ENCODE data around the gene ZFX. TPM values are rescaled to one million over a fixed set of nuclear protein-coding genes. Genes with fewer than 3 reads are reported as not detected.
A peak's percentile ranks its signal among the peaks of the same experiment; 100 is the strongest.

ZFX gene
- total and polyA plus RNA-seq, 7 experiments from 2014 or later = 38.1 to 68.2 (median 58.1) TPM

DNA sequence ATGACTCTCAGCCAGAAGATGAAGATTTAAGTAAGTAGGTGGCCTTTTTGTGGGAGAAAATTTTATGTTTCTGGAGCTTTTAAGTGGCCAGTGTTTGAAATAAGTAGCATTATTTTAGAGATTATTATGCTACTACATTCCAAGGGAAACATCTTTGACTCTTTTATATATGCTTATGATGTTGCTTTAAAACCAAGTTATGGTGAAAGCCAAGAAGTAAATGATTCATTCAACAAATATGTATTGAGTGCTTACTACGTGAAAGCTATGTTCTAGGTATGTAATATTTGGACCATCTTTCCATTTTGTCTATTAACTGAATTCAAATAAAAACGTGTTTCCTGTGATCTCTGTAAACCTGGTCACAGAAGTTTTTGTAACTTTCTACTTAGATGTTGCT, 58.3 kb downstream of the ZFX start:
- Mint-ChIP-seq H3K36me3 (peaks cover 0 to 43% (median 13%) of the 10 kb centered on the region in 5 donors), H3K4me1 (peaks cover 7 to 24% (median 20%) of the 10 kb centered on the region in 7 donors)
- POLR2A ChIA-PET = no interaction called here

DNA sequence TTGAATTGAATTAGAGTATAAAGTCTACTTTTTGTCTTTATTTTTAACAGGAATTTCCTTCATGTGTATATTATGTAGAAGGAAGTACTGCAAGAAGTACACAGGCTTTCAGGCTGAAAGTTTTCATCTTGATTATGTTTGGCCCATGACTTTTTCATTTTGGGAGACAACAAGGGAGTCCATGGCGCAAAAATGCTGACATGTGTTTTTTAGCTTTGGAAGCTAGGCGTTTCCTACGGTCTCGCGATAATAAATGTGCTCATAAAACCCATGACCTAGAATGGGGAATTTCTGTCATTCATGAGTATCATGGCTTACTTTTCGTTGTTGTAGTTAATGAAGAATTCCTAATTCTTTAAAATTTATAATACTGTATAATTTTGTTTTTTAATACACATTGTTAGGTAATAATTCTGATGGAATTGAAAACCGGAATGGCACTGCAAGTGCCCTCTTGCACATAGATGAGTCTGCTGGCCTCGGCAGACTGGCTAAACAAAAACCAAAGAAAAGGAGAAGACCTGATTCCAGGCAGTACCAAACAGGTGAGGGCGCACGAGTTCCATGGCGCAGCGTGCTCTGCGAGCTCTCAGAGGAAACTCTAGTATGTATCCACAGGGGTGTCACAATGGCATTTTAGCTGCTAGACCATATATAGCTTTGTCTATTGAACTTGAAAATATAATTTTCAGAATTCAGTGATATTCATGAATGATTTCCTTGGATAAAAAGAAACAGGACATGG, 59.1 kb downstream of the ZFX start:
- Mint-ChIP-seq H3K36me3 (peaks cover 0 to 35% (median 13%) of the 10 kb centered on the region in 5 donors), H3K27ac (no peak overlapping the region), H3K9me3 (no peaks in the 10 kb centered on the region), H3K4me1 (peaks cover under 1 to 16% (median 11%) of the 10 kb centered on the region in 7 donors), H3K4me3 (no peak overlapping the region), H3K27me3 (no peaks in the 10 kb centered on the region)
- ChIA-PET POLR2A (no interaction called here), CTCF (no interaction called here)
- no peak overlapping the region for H3K4me3 ChIP-seq (ENCODE audit: low read length)
- DNase-seq (no peak), ATAC-seq (no peak)
- intact Hi-C loops (cut with micrococcal nuclease) = no loop called here
- peaks cover 0 to 49% (median 6%) of the 10 kb centered on the region in 3 experiments for H3K36me3 ChIP-seq (ENCODE audit: control insufficient read depth in 2 of 3, insufficient read depth in 3 of 3, low read length in 3 of 3)
- H3K9me3 ChIP-seq (ENCODE audit: control insufficient read depth in 2 of 3, low read length in 3 of 3) = no peaks in the 10 kb centered on the region
- no peak overlapping the region for H3K27ac ChIP-seq (ENCODE audit: low read depth, low read length)
- H3K4me1 ChIP-seq (ENCODE audit: control insufficient read depth in 2 of 2, insufficient read depth in 2 of 2, low read length in 2 of 2) = peaks cover 0 to 2% of the 10 kb centered on the region in 2 donors
- H3K27me3 ChIP-seq (ENCODE audit: control insufficient read depth in 2 of 2, insufficient read depth in 2 of 2, low read length in 2 of 2) = no peaks in the 10 kb centered on the region

More for the DNA sequence above, 58.3 kb downstream of the ZFX start:
- Histone ChIP-seq H3K4me3 (ENCODE audit: low read length) (no peak overlapping the region), H3K27me3 (ENCODE audit: control insufficient read depth in 2 of 2, insufficient read depth in 2 of 2, low read length in 2 of 2) (no peaks in the 10 kb centered on the region), H3K36me3 (ENCODE audit: control insufficient read depth in 2 of 3, insufficient read depth in 3 of 3, low read length in 3 of 3) (peaks cover 0 to 48% (median 6%) of the 10 kb centered on the region in 3 experiments), H3K4me1 (ENCODE audit: control insufficient read depth in 2 of 2, insufficient read depth in 2 of 2, low read length in 2 of 2) (peaks cover 0 to 3% of the 10 kb centered on the region in 2 donors), H3K9me3 (ENCODE audit: control insufficient read depth in 2 of 3, low read length in 3 of 3) (no peaks in the 10 kb centered on the region), H3K27ac (ENCODE audit: low read depth, low read length) (no peak overlapping the region)
- CTCF ChIA-PET = no interaction called here
- H3K27me3 Mint-ChIP-seq = no peaks in the 10 kb centered on the region
- intact Hi-C loops (cut with micrococcal nuclease) = no loop called here
- no peak overlapping the region for H3K4me3 Mint-ChIP-seq
- ATAC-seq (no peak), DNase-seq (no peak)
- peak overlapping the region in 3 of 9 donors; percentile 1 to 56 (median 3) for H3K27ac Mint-ChIP-seq
- no peaks in the 10 kb centered on the region for H3K9me3 Mint-ChIP-seq

DNA sequence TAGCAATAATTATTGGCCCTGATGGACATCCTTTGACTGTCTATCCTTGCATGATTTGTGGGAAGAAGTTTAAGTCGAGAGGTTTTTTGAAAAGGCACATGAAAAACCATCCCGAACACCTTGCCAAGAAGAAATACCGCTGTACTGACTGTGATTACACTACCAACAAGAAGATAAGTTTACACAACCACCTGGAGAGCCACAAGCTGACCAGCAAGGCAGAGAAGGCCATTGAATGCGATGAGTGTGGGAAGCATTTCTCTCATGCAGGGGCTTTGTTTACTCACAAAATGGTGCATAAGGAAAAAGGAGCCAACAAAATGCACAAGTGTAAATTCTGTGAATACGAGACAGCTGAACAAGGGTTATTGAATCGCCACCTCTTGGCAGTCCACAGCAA, 60.7 kb downstream of the ZFX start:
- Mint-ChIP-seq H3K27ac (no peak overlapping the region), H3K36me3 (peaks cover 0 to 30% (median 13%) of the 10 kb centered on the region in 5 donors), H3K27me3 (no peaks in the 10 kb centered on the region), H3K4me1 (peaks cover 0 to 4% (median 0%) of the 10 kb centered on the region in 7 donors), H3K4me3 (no peak overlapping the region), H3K9me3 (no peaks in the 10 kb centered on the region)
- Histone ChIP-seq H3K4me1 (ENCODE audit: control insufficient read depth in 2 of 2, insufficient read depth in 2 of 2, low read length in 2 of 2) (no peaks in the 10 kb centered on the region), H3K27ac (ENCODE audit: low read depth, low read length) (no peak overlapping the region), H3K36me3 (ENCODE audit: control insufficient read depth in 2 of 3, insufficient read depth in 3 of 3, low read length in 3 of 3) (peaks cover 0 to 49% (median 6%) of the 10 kb centered on the region in 3 experiments), H3K9me3 (ENCODE audit: control insufficient read depth in 2 of 3, low read length in 3 of 3) (no peaks in the 10 kb centered on the region), H3K4me3 (ENCODE audit: low read length) (no peak overlapping the region), H3K27me3 (ENCODE audit: control insufficient read depth in 2 of 2, insufficient read depth in 2 of 2, low read length in 2 of 2) (no peaks in the 10 kb centered on the region)
- intact Hi-C loops (cut with micrococcal nuclease) = no loop called here
- ATAC-seq (no peak), DNase-seq (no peak)
- CTCF ChIA-PET = no interaction called here
- POLR2A ChIA-PET = no interaction called here

DNA sequence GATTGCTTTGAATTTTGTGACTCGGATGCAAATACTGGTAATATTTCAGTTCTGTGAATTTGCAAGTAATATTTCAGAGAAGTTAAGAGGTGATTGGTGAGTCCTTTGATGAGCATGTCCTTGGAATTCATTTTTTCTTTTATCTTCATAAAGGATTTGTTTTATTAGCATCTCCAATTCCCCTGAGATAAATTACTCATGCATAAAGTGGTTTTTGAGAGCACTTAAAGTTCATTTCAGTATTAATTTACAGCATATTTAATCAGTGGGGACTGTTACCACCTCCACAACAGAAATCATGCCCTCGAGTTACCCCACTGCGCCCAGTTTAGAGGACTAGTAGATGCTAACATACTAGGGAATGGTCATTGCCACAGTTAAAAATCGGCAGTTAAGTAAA, 65.0 kb downstream of the ZFX start:
- DNase-seq = no peak
- Histone ChIP-seq H3K27me3 (ENCODE audit: control insufficient read depth in 2 of 2, insufficient read depth in 2 of 2, low read length in 2 of 2) (no peaks in the 10 kb centered on the region), H3K36me3 (ENCODE audit: control insufficient read depth in 2 of 3, insufficient read depth in 3 of 3, low read length in 3 of 3) (peaks cover 0 to 30% (median 3%) of the 10 kb centered on the region in 3 experiments), H3K9me3 (ENCODE audit: control insufficient read depth in 2 of 3, low read length in 3 of 3) (no peaks in the 10 kb centered on the region), H3K4me1 (ENCODE audit: control insufficient read depth in 2 of 2, insufficient read depth in 2 of 2, low read length in 2 of 2) (no peaks in the 10 kb centered on the region), H3K4me3 (ENCODE audit: low read length) (no peak overlapping the region), H3K27ac (ENCODE audit: low read depth, low read length) (no peak overlapping the region)
- H3K27me3 Mint-ChIP-seq = no peaks in the 10 kb centered on the region
- H3K4me3 Mint-ChIP-seq = no peak overlapping the region
- H3K9me3 Mint-ChIP-seq = no peaks in the 10 kb centered on the region
- H3K36me3 Mint-ChIP-seq = peaks cover 0 to 22% (median 9%) of the 10 kb centered on the region in 5 donors
- ATAC-seq = no peak
- intact Hi-C loops (cut with micrococcal nuclease) = no loop called here
- H3K27ac Mint-ChIP-seq = peak overlapping the region in 2 of 9 donors; percentile 39 to 41
- POLR2A ChIA-PET = no interaction called here
- peaks cover 0 to 12% (median 6%) of the 10 kb centered on the region in 7 donors for H3K4me1 Mint-ChIP-seq
- CTCF ChIA-PET = no interaction called here

DNA sequence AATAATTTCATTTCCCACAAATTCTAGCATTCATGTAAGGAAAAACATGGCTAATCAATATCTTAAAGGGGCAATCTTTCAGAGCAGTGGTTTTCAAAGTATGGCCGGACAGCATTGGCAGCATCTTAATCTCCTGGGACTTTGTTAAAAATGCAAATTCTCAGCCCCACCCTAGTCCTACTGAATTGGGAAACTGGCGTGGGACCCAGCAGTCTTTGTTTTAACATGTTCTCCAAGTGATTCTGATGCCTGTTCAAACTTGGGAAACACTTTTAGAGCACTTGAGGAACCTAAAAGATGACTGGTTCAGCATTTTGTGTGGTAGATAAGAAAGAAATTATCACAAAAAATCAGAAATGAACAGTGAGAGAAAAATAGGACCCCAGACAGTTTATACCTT, 65.7 kb downstream of the ZFX start:
- Mint-ChIP-seq H3K4me1 (peaks cover 0 to 12% (median 6%) of the 10 kb centered on the region in 7 donors), H3K27me3 (no peaks in the 10 kb centered on the region), H3K9me3 (no peaks in the 10 kb centered on the region), H3K27ac (peak overlapping the region in 4 of 9 donors; percentile 31 to 54 (median 46)), H3K36me3 (peaks cover 0 to 18% (median 7%) of the 10 kb centered on the region in 5 donors), H3K4me3 (no peak overlapping the region)
- Histone ChIP-seq H3K4me1 (ENCODE audit: control insufficient read depth in 2 of 2, insufficient read depth in 2 of 2, low read length in 2 of 2) (no peaks in the 10 kb centered on the region), H3K36me3 (ENCODE audit: control insufficient read depth in 2 of 3, insufficient read depth in 3 of 3, low read length in 3 of 3) (peaks cover 0 to 23% (median 3%) of the 10 kb centered on the region in 3 experiments), H3K4me3 (ENCODE audit: low read length) (no peak overlapping the region), H3K27ac (ENCODE audit: low read depth, low read length) (no peak overlapping the region), H3K9me3 (ENCODE audit: control insufficient read depth in 2 of 3, low read length in 3 of 3) (no peaks in the 10 kb centered on the region), H3K27me3 (ENCODE audit: control insufficient read depth in 2 of 2, insufficient read depth in 2 of 2, low read length in 2 of 2) (no peaks in the 10 kb centered on the region)
- DNase-seq (no peak), ATAC-seq (no peak)
- POLR2A ChIA-PET = no interaction called here
- intact Hi-C loops (cut with micrococcal nuclease) = no loop called here
- CTCF ChIA-PET = no interaction called here

DNA sequence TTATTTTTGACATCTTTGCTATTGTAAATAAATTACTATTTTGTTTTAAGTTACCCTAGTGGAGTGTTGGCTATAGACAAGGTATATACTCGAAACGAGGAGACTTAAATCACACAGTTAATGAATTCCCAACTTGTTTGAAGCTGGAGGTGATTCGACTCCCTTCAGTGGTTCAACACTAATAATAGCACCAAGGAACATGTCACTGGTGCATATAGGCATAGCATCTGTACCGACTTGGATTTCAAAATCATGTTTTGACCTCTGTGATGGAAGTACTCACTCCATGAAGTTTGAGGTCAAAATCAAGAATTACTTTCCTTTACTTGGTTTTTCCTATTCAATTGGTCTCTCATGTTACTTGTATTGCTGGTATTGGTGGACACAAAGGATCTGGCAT, 66.5 kb downstream of the ZFX start:
- Histone ChIP-seq H3K27me3 (ENCODE audit: control insufficient read depth in 2 of 2, insufficient read depth in 2 of 2, low read length in 2 of 2) (no peaks in the 10 kb centered on the region), H3K27ac (ENCODE audit: low read depth, low read length) (no peak overlapping the region), H3K36me3 (ENCODE audit: control insufficient read depth in 2 of 3, insufficient read depth in 3 of 3, low read length in 3 of 3) (peaks cover 0 to 15% (median 0%) of the 10 kb centered on the region in 3 experiments), H3K9me3 (ENCODE audit: control insufficient read depth in 2 of 3, low read length in 3 of 3) (no peaks in the 10 kb centered on the region), H3K4me1 (ENCODE audit: control insufficient read depth in 2 of 2, insufficient read depth in 2 of 2, low read length in 2 of 2) (no peaks in the 10 kb centered on the region), H3K4me3 (ENCODE audit: low read length) (no peak overlapping the region)
- Mint-ChIP-seq H3K9me3 (no peaks in the 10 kb centered on the region), H3K27ac (peak overlapping the region in 4 of 9 donors; percentile 10 to 75 (median 35)), H3K27me3 (no peaks in the 10 kb centered on the region), H3K4me1 (peaks cover 0 to 12% (median 6%) of the 10 kb centered on the region in 7 donors), H3K4me3 (no peak overlapping the region), H3K36me3 (peaks cover 0 to 10% (median 3%) of the 10 kb centered on the region in 5 donors)
- intact Hi-C loops (cut with micrococcal nuclease) = no loop called here
- ATAC-seq (no peak), DNase-seq (no peak)
- ChIA-PET CTCF (no interaction called here), POLR2A (no interaction called here)

DNA sequence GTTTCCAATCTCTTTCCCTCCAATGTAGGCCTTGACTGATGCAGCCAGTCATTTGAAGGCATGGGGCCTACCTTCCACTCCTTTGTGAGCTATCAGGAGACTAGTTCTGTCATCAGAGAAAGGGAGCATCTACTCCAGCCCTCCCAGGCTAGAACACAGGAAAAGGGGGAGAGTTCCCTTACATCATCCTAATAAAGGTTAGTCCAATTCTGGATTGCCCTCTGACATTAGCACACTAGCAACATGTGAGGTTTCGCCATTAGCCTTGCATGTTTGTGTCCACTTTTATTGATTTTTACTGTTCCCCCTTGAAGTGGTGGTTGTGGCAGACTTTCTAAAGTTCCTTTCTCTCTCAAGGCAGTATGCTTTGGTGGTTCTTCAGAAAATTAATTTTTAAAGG, 67.3 kb downstream of the ZFX start:
- peaks cover 0 to 9% (median 3%) of the 10 kb centered on the region in 5 donors for H3K36me3 Mint-ChIP-seq
- H3K4me1 Mint-ChIP-seq = peaks cover 0 to 12% (median 6%) of the 10 kb centered on the region in 7 donors
- Histone ChIP-seq H3K4me1 (ENCODE audit: control insufficient read depth in 2 of 2, insufficient read depth in 2 of 2, low read length in 2 of 2) (no peaks in the 10 kb centered on the region), H3K27me3 (ENCODE audit: control insufficient read depth in 2 of 2, insufficient read depth in 2 of 2, low read length in 2 of 2) (no peaks in the 10 kb centered on the region), H3K9me3 (ENCODE audit: control insufficient read depth in 2 of 3, low read length in 3 of 3) (no peaks in the 10 kb centered on the region), H3K4me3 (ENCODE audit: low read length) (no peak overlapping the region), H3K27ac (ENCODE audit: low read depth, low read length) (no peak overlapping the region), H3K36me3 (ENCODE audit: control insufficient read depth in 2 of 3, insufficient read depth in 3 of 3, low read length in 3 of 3) (peaks cover 0 to 10% (median 0%) of the 10 kb centered on the region in 3 experiments)
- H3K27me3 Mint-ChIP-seq = no peaks in the 10 kb centered on the region
- CTCF ChIA-PET = no interaction called here
- no peak for DNase-seq
- no peak for ATAC-seq
- no peaks in the 10 kb centered on the region for H3K9me3 Mint-ChIP-seq
- H3K27ac Mint-ChIP-seq = peak overlapping the region in 4 of 9 donors; percentile 28 to 75 (median 42)
- intact Hi-C loops (cut with micrococcal nuclease) = no loop called here
- POLR2A ChIA-PET = no interaction called here
- no peak overlapping the region for H3K4me3 Mint-ChIP-seq
